Parathyroid adenoma (tissue), 2 donors: ENCODE data around the gene CSAD.

Source experiments
- H2AFZ ChIP-seq: fragments of 300-600 bp; sonication (generic); one replicate; pipeline ENCODE4 v1.7.0; 2017; ENCODE audit warnings: antibody characterized with exemption, mild to moderate bottlenecking
- H3K27ac ChIP-seq: fragments of 300-600 bp; sonication (generic); one replicate; pipeline ENCODE4 v1.7.0; 2017
- H3K27me3 ChIP-seq: fragments of 300-600 bp; sonication (generic); one replicate; pipeline ENCODE4 v1.7.0; 2017; ENCODE audit warnings: low read length; ENCODE audit not compliant: control insufficient read depth, insufficient read depth
- H3K36me3 ChIP-seq: fragments of 300-600 bp; sonication (generic); one replicate; pipeline ENCODE4 v1.7.0; 2017; ENCODE audit warnings: low read length; ENCODE audit not compliant: control insufficient read depth, insufficient read depth
- H3K4me1 ChIP-seq: fragments of 300-600 bp; sonication (generic); one replicate; pipeline ENCODE4 v1.7.0; 2017; ENCODE audit warnings: control low read depth
- H3K4me2 ChIP-seq: fragments of 300-600 bp; sonication (generic); one replicate; pipeline ENCODE4 v1.7.0; 2017; ENCODE audit warnings: low read length
- H3K4me3 ChIP-seq: fragments of 300-600 bp; sonication (generic); one replicate; pipeline ENCODE4 v1.7.0; 2017; ENCODE audit warnings: low read depth, low read length
- H3K79me2 ChIP-seq: fragments of 300-600 bp; sonication (generic); one replicate; pipeline ENCODE4 v1.7.0; 2017; ENCODE audit warnings: control low read depth
- H3K9ac ChIP-seq: fragments of 300-600 bp; sonication (generic); one replicate; pipeline ENCODE4 v1.7.0; 2017; ENCODE audit warnings: mild to moderate bottlenecking
- H3K9me3 ChIP-seq: fragments of 300-600 bp; sonication (generic); one replicate; pipeline ENCODE4 v1.7.0; 2017; ENCODE audit warnings: low read length; ENCODE audit not compliant: control insufficient read depth
- TF ChIP-seq, protein P1 (sequence below): fragments of 300-600 bp; sonication (generic); IDR thresholded peaks from one replicate; pipeline ENCODE4 v1.7.0; 2017; ENCODE audit warnings: antibody characterized with exemption, mild to moderate bottlenecking
- donor health status: primary hyperparathyroidism.

CSAD gene

DNA sequence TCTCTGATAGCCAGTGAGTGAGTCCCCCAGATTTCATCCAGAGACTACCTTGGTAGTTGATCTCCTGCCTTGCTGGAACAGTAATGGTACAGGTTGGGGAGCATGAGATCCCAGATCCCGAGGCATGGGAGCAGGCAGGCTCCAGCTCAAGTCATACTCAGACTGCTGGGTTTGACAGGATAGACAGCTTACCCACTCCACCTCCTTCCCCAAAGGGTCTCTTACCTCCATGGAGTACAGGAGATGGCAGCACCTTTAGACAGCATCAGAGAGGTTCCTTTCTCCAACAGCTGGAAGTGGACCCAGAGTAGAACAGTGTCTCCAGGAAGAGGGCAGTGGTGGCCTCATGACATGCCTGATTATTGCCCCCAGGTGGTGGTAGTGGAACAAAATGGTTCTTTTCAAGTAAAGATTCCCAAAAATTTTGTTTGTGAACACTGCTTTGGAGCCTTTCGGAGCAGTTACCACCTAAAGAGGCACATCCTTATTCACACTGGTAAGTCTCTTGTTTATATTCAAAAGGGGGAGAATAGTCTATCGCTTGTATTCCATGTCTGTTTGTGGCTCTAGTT, 4.9 kb upstream of the CSAD start:
- H2AFZ ChIP-seq: no peak overlapping the region
- H3K9ac ChIP-seq: no peak overlapping the region
- no peak overlapping the region for H3K4me3 ChIP-seq
- H3K27me3 ChIP-seq: no peaks in the 10 kb centered on the region
- no peak overlapping the region for H3K4me2 ChIP-seq
- H3K27ac ChIP-seq: no peak overlapping the region
- TF ChIP-seq, protein P1, sequence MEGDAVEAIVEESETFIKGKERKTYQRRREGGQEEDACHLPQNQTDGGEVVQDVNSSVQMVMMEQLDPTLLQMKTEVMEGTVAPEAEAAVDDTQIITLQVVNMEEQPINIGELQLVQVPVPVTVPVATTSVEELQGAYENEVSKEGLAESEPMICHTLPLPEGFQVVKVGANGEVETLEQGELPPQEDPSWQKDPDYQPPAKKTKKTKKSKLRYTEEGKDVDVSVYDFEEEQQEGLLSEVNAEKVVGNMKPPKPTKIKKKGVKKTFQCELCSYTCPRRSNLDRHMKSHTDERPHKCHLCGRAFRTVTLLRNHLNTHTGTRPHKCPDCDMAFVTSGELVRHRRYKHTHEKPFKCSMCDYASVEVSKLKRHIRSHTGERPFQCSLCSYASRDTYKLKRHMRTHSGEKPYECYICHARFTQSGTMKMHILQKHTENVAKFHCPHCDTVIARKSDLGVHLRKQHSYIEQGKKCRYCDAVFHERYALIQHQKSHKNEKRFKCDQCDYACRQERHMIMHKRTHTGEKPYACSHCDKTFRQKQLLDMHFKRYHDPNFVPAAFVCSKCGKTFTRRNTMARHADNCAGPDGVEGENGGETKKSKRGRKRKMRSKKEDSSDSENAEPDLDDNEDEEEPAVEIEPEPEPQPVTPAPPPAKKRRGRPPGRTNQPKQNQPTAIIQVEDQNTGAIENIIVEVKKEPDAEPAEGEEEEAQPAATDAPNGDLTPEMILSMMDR: peak; percentile 18
- peaks cover 49% of the 10 kb centered on the region for H3K4me1 ChIP-seq
- no peaks in the 10 kb centered on the region for H3K36me3 ChIP-seq
- H3K79me2 ChIP-seq: peaks cover 6% of the 10 kb centered on the region
- H3K9me3 ChIP-seq: no peaks in the 10 kb centered on the region

DNA sequence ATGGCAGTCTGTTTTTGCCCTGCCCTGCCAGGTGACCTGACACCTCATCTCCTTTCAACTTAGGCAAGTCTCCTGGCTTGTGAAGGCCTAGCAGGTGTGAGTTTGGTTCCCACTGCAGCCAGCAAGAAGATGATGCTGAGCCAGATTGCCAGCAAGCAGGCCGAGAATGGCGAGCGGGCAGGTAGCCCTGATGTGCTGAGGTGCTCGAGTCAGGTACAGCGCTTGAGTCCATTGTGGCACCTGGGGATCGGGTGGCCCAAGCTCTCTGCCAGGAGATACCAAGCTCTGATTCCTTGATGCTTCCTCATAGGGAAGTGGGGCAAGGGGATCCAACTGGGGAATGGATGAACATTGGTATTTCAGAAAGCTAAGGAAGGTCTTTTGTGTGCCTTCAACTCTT, 4.1 kb upstream of the CSAD start:
- H3K36me3 ChIP-seq: no peaks in the 10 kb centered on the region
- TF ChIP-seq, protein P1: no peak
- no peak overlapping the region for H3K9ac ChIP-seq

DNA sequence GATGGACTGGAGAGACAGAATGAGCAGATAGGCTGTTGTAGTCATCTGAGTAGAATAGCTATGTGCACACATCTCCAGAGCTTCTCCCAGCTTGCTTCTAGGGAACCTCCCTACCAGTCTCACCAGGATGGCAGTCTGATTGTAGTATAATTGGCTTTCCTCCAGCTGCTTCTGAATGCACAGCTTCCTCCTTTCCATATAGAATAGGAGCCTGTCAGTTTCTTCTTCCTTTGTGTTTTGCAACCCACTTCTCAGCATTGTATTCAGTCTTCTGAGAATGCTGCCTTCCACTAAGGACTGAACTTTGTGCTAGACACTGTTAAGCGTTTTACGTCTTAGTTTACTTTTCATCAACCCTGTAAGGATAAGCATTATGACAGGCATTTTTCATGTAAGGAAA, 2.2 kb upstream of the CSAD start:
- H3K9ac ChIP-seq: no peak overlapping the region
- no peak overlapping the region for H3K4me3 ChIP-seq
- peak overlapping the region; percentile 25 for H3K4me2 ChIP-seq
- H3K27ac ChIP-seq: no peak overlapping the region
- no peaks in the 10 kb centered on the region for H3K9me3 ChIP-seq
- TF ChIP-seq, protein P1: no peak
- H3K27me3 ChIP-seq: no peaks in the 10 kb centered on the region
- peaks cover 10% of the 10 kb centered on the region for H3K79me2 ChIP-seq
- H3K4me1 ChIP-seq: peaks cover 54% of the 10 kb centered on the region
- no peaks in the 10 kb centered on the region for H3K36me3 ChIP-seq
- no peak overlapping the region for H2AFZ ChIP-seq

More for the DNA sequence above, 4.1 kb upstream of the CSAD start:
- Histone ChIP-seq H3K9me3 (no peaks in the 10 kb centered on the region), H2AFZ (no peak overlapping the region), H3K27ac (no peak overlapping the region), H3K79me2 (peaks cover 6% of the 10 kb centered on the region), H3K4me3 (no peak overlapping the region), H3K27me3 (no peaks in the 10 kb centered on the region), H3K4me2 (no peak overlapping the region), H3K4me1 (peaks cover 50% of the 10 kb centered on the region)

DNA sequence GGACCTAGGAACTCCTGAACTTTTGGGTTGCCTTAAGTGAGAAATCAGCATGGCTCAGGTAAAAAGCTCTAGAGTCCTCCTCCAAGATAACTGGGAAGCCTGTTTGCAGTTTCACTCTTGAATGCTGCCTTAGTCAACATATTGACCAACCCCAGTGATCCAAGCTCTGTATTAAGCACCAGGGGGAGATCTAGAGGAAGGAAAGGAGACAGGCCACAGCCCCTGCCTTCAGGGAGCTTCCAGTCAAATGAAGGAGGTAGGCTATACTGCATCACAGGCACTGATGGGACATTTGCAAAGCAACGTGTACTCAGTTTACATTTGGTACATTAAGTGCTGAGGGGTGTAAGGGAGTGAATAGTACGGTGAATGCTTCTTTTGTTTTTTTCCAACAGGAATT, 1.2 kb upstream of the CSAD start:
- H3K27ac ChIP-seq: no peak overlapping the region
- H3K79me2 ChIP-seq: peaks cover 10% of the 10 kb centered on the region
- H3K9ac ChIP-seq: no peak overlapping the region
- H3K4me2 ChIP-seq: peak overlapping the region; percentile 79
- TF ChIP-seq, protein P1: no peak
- no peak overlapping the region for H2AFZ ChIP-seq
- H3K9me3 ChIP-seq: no peaks in the 10 kb centered on the region
- H3K4me1 ChIP-seq: peaks cover 50% of the 10 kb centered on the region
- no peaks in the 10 kb centered on the region for H3K36me3 ChIP-seq
- peak overlapping the region; percentile 72 for H3K4me3 ChIP-seq
- H3K27me3 ChIP-seq: no peaks in the 10 kb centered on the region

DNA sequence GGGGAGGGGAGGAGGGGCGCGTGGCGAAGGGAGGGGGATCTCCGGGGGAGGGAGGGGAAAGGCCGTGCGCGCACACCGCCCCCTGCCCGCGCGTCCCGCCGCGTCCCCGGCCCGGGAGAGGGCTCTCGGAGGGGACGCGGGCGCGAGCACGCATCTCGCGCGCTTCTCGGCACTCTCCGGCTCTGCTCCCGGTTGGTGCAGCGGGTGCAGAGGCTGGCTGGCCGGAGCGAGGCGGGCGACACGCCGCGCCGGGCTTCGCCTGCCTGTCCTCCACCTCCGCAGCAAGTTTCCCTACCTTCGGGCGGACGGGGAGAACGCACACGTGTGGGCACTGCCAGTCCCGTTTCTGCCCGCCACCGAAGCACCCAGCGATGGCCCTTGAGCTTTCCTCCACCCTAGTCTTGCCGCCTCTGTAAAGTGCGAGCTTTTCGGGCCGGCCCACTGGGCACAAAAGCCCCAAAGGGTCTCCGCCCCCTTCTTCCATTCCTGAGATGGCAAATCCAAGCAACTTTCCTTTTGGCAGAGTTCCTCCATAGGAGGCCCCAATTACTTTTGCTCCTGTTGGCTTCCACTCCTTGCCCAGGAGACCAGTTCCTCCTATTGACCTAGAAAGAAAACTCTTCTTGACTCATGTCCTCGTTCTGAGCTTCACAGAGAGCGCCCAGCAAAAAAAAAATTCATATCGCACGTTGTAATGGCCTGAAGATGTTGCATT, 363 bp upstream of the CSAD start:
- TF ChIP-seq, protein P1: no peak
- Histone ChIP-seq H3K27me3 (no peaks in the 10 kb centered on the region), H3K4me3 (peak overlapping the region; percentile 72), H2AFZ (peak overlapping the region; percentile 90), H3K9ac (no peak overlapping the region), H3K4me2 (peak overlapping the region; percentile 79), H3K9me3 (no peaks in the 10 kb centered on the region), H3K79me2 (peaks cover 10% of the 10 kb centered on the region), H3K36me3 (no peaks in the 10 kb centered on the region), H3K27ac (peak overlapping the region; percentile 92), H3K4me1 (peaks cover 42% of the 10 kb centered on the region)
